H9 (cell line): Measurements from ENCODE around the gene TMEM123. TPM values are rescaled to one million over a fixed set of nuclear protein-coding genes. Genes with fewer than 3 reads are reported as not detected.

Experiments
- DNase-seq: peaks from one replicate; pipeline ENCODE4 v3.0.0-alpha.2; 2017
- H2AFZ ChIP-seq: one replicate; pipeline ENCODE4 v1.6.1; 2013; ENCODE audit warnings: mild to moderate bottlenecking, low read length, control low read depth, moderate library complexity
- H2AK5ac ChIP-seq: 2 replicates; pipeline ENCODE4 v1.6.1; 2013; ENCODE audit warnings: low read length, control low read depth, mixed read lengths; ENCODE audit not compliant: insufficient read length
- H2BK120ac ChIP-seq: one replicate; pipeline ENCODE4 v1.6.1; 2013; ENCODE audit warnings: low read depth, mild to moderate bottlenecking, low read length, control low read depth, inconsistent platforms; ENCODE audit not compliant: poor library complexity, severe bottlenecking
- H2BK12ac ChIP-seq: 2 replicates; pipeline ENCODE4 v1.6.1; 2013; ENCODE audit warnings: low read length, control low read depth, mixed read lengths, low read depth; ENCODE audit not compliant: insufficient read length
- H2BK15ac ChIP-seq: 2 replicates; pipeline ENCODE4 v1.6.1; 2013; ENCODE audit warnings: low read depth, low read length, control low read depth
- H2BK20ac ChIP-seq: one replicate; pipeline ENCODE4 v1.6.1; 2013; ENCODE audit warnings: low read depth, mild to moderate bottlenecking, low read length, control low read depth, inconsistent platforms; ENCODE audit not compliant: poor library complexity, severe bottlenecking
- H2BK5ac ChIP-seq: 2 replicates; pipeline ENCODE4 v1.6.1; 2013; ENCODE audit warnings: low read length, control low read depth, mixed read lengths; ENCODE audit not compliant: insufficient read length
- H3K14ac ChIP-seq: 2 replicates; pipeline ENCODE4 v1.6.1; 2013; ENCODE audit warnings: low read length, control low read depth; ENCODE audit not compliant: insufficient read depth
- H3K18ac ChIP-seq: 2 replicates; pipeline ENCODE4 v1.6.1; 2013; ENCODE audit warnings: low read depth, mild to moderate bottlenecking, mixed read lengths, low read length, control low read depth; ENCODE audit not compliant: insufficient read length
- H3K23ac ChIP-seq: 2 replicates; pipeline ENCODE4 v1.6.1; 2013; ENCODE audit warnings: low read length, control low read depth, mixed read lengths, low read depth; ENCODE audit not compliant: insufficient read length
- H3K23me2 ChIP-seq: 2 replicates; pipeline ENCODE4 v1.6.1; 2013; ENCODE audit warnings: low read depth, mild to moderate bottlenecking, mixed read lengths, low read length, control low read depth; ENCODE audit not compliant: insufficient read length, poor library complexity, severe bottlenecking
- H3K27ac ChIP-seq: 2 replicates; pipeline ENCODE4 v1.5.1; 2013; ENCODE audit warnings: low read length, control low read depth, mixed read lengths, low read depth; ENCODE audit not compliant: insufficient read length
- H3K27me3 ChIP-seq: 2 replicates; pipeline ENCODE4 v1.6.1; 2013; ENCODE audit warnings: low read length, control low read depth, inconsistent platforms; ENCODE audit not compliant: insufficient read depth
- H3K4ac ChIP-seq: 2 replicates; pipeline ENCODE4 v1.6.1; 2013; ENCODE audit warnings: low read depth, mild to moderate bottlenecking, control low read depth, inconsistent platforms, low read length, moderate library complexity
- H3K4me1 ChIP-seq: 2 replicates; pipeline ENCODE4 v1.6.1; 2013; ENCODE audit warnings: low read length, control low read depth, inconsistent platforms; ENCODE audit not compliant: insufficient read depth
- H3K4me2 ChIP-seq: 2 replicates; pipeline ENCODE4 v1.6.1; 2013; ENCODE audit warnings: low read length, control low read depth, mixed read lengths; ENCODE audit not compliant: insufficient read length, insufficient read depth
- H3K56ac ChIP-seq: 2 replicates; pipeline ENCODE4 v1.6.1; 2013; ENCODE audit warnings: low read depth, mild to moderate bottlenecking, mixed read lengths, low read length, control low read depth; ENCODE audit not compliant: insufficient read length
- H3K79me1 ChIP-seq: 2 replicates; pipeline ENCODE4 v1.6.1; 2013; ENCODE audit warnings: low read depth, mild to moderate bottlenecking, moderate library complexity, low read length, control low read depth, inconsistent platforms; ENCODE audit not compliant: insufficient read depth, poor library complexity, severe bottlenecking
- H3K79me2 ChIP-seq: 2 replicates; pipeline ENCODE4 v1.6.1; 2013; ENCODE audit warnings: low read length, control low read depth, inconsistent platforms; ENCODE audit not compliant: insufficient read depth
- H3K9ac ChIP-seq: 2 replicates; pipeline ENCODE4 v1.6.1; 2013; ENCODE audit warnings: low read length, control low read depth, mixed read lengths; ENCODE audit not compliant: insufficient read length; ENCODE audit errors: extremely low read depth
- H3K9me3 ChIP-seq: one replicate; pipeline ENCODE4 v1.6.1; 2013; ENCODE audit warnings: low read depth, low read length, inconsistent platforms; ENCODE audit not compliant: control insufficient read depth
- H3T11ph ChIP-seq: one replicate; pipeline ENCODE4 v1.6.1; 2013; ENCODE audit warnings: mild to moderate bottlenecking, low read length, control low read depth, inconsistent platforms
- H4K20me1 ChIP-seq: one replicate; pipeline ENCODE4 v1.6.1; 2013; ENCODE audit not compliant: control insufficient read depth, insufficient read length, insufficient read depth
- H4K5ac ChIP-seq: 2 replicates; pipeline ENCODE4 v1.6.1; 2013; ENCODE audit warnings: low read depth, mild to moderate bottlenecking, mixed read lengths, low read length, control low read depth; ENCODE audit not compliant: insufficient read length
- H4K8ac ChIP-seq: replicated peaks from 2 replicates; pipeline ENCODE4 v1.6.1; 2013; ENCODE audit warnings: low read length, control low read depth, mixed read lengths, low read depth; ENCODE audit not compliant: insufficient read length
- H4K91ac ChIP-seq: 2 replicates; pipeline ENCODE4 v1.6.1; 2013; ENCODE audit warnings: low read depth, mild to moderate bottlenecking, moderate library complexity, mixed read lengths, low read length, control low read depth; ENCODE audit not compliant: insufficient read length
- H3K27ac Mint-ChIP-seq, 3 experiments: 2 replicates in 2 of 3; 3 replicates in 1 of 3; pipeline ENCODE4 v1.8.0; 2020 to 2021; ENCODE audit warnings: mixed read lengths in 3 of 3, mild to moderate bottlenecking in 1 of 3, moderate library complexity in 1 of 3
- H3K27me3 Mint-ChIP-seq: 2 replicates; pipeline ENCODE4 v1.8.0; 2021; ENCODE audit warnings: low read depth, mild to moderate bottlenecking, moderate library complexity, mixed read lengths
- H3K36me3 Mint-ChIP-seq, 3 experiments: 2 replicates in 2 of 3; 3 replicates in 1 of 3; pipeline ENCODE4 v1.8.0; 2020 to 2021; ENCODE audit warnings: low read depth in 3 of 3, mixed read lengths in 3 of 3; ENCODE audit not compliant: insufficient read depth in 1 of 3
- H3K4me1 Mint-ChIP-seq, 2 experiments: 2 replicates each; pipeline ENCODE4 v1.8.0; 2020; ENCODE audit warnings: mixed read lengths in 2 of 2
- H3K4me3 Mint-ChIP-seq, 2 experiments: 2 replicates in 1 of 2; 3 replicates in 1 of 2; pipeline ENCODE4 v1.8.0; 2020 to 2021; ENCODE audit warnings: mild to moderate bottlenecking in 2 of 2, mixed read lengths in 2 of 2, moderate library complexity in 1 of 2
- H3K9me3 Mint-ChIP-seq, 2 experiments: 2 replicates in 1 of 2; 3 replicates in 1 of 2; pipeline ENCODE4 v1.8.0; 2020; ENCODE audit warnings: mild to moderate bottlenecking in 2 of 2, mixed read lengths in 2 of 2, moderate library complexity in 1 of 2
- WGBS: extraction: QIAGEN DNeasy Blood & Tissue Kit; methylation state at CpG from one replicate; pipeline ENCODE4 v1.1.7; 2013; ENCODE audit warnings: missing lambda C conversion rate, low lambda C conversion rate, mixed read lengths; ENCODE audit not compliant: insufficient read length; ENCODE audit errors: extremely low coverage; 5-methylcytosine and 5-hydroxymethylcytosine counted together
- total RNA-seq: library from RNA; stranded (reverse); gene quantifications from 2 replicates; pipeline ENCODE4 v1.2.1, GENCODE V29; 2021
- TF ChIP-seq, protein P1 (sequence below): fragments of 200-600 bp; sonication (generic); conservative IDR thresholded peaks from 3 replicates; pipeline ENCODE4 v1.8.0; 2021; ENCODE audit warnings: antibody characterized with exemption, mild to moderate bottlenecking

TMEM123 gene
- total RNA-seq, 1 experiment from 2014 or later: 76.7 TPM

DNA sequence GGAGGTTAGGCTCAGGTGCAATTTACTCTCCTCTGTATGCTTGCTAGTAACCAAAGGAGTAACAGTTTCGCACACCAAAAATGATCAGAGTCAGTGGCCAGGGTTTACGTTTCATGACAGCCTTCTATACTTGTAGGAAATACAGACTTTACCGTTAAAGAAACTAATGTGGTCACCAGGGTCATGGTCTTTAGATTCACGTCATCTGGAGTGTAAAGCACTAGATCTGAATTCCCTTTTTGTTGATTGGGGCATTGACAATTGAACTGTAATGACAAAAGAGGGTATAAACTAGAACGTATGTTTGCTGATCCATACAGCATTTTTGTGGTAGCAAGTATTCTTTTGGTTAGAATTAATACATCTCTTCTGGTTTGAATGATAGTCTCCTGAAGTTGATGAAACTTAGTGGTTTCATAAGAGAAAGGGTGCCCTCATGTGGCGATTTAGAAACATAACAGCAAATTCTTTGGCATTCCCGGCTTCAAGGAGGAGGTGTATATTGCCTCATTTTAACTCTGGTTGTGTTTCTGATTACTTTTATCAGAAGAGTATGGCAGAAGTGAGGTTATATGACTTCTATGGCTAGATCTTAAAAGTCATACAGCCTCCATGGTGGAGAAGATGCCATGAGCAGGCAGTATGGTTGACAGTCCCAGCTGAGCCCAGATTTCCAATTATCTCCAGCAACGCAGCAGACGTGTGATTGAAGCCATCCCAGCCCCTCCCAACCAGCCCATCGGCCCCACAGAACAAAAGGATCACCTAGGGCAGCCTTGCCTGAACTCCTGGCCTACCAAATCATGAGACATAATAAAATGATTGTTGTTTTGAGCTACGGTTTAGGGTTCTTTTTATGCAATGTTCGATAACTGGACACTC is 42.8 kb upstream of the TMEM123 start:
- Histone ChIP-seq H2BK15ac (no peak overlapping the region), H3K27me3 (no peaks in the 10 kb centered on the region), H4K5ac (no peak overlapping the region), H2AFZ (peak overlapping the region; percentile 94), H2BK12ac (no peak overlapping the region), H3K79me1 (no peaks in the 10 kb centered on the region), H3K9me3 (no peaks in the 10 kb centered on the region), H3K18ac (no peak overlapping the region), H2BK20ac (peak overlapping the region; percentile 49), H3K4me2 (peak overlapping the region; percentile 66), H3K4me1 (no peaks in the 10 kb centered on the region), H3K23ac (no peak overlapping the region), H4K8ac (no peak overlapping the region), H3K23me2 (no peaks in the 10 kb centered on the region), H3K27ac (no peak overlapping the region), H4K20me1 (no peaks in the 10 kb centered on the region), H2BK120ac (no peak overlapping the region), H2AK5ac (no peak overlapping the region), H3K79me2 (no peaks in the 10 kb centered on the region), H3K4ac (no peak overlapping the region), H2BK5ac (no peak overlapping the region), H4K91ac (no peak overlapping the region), H3T11ph (no peak overlapping the region), H3K14ac (no peak overlapping the region; the same call in 1 of the 2 replicates), H3K9ac (no peak overlapping the region), H3K56ac (no peak overlapping the region)
- Mint-ChIP-seq H3K4me3 (peak overlapping the region in 1 of 2 experiments; percentile 25; a peak in 1 of 5 replicates), H3K4me1 (peaks cover 6% of the 10 kb centered on the region in 2 experiments), H3K27me3 (no peaks in the 10 kb centered on the region), H3K36me3 (no peaks in the 10 kb centered on the region), H3K27ac (no peak overlapping the region), H3K9me3 (no peaks in the 10 kb centered on the region)
- TF ChIP-seq, protein P1, sequence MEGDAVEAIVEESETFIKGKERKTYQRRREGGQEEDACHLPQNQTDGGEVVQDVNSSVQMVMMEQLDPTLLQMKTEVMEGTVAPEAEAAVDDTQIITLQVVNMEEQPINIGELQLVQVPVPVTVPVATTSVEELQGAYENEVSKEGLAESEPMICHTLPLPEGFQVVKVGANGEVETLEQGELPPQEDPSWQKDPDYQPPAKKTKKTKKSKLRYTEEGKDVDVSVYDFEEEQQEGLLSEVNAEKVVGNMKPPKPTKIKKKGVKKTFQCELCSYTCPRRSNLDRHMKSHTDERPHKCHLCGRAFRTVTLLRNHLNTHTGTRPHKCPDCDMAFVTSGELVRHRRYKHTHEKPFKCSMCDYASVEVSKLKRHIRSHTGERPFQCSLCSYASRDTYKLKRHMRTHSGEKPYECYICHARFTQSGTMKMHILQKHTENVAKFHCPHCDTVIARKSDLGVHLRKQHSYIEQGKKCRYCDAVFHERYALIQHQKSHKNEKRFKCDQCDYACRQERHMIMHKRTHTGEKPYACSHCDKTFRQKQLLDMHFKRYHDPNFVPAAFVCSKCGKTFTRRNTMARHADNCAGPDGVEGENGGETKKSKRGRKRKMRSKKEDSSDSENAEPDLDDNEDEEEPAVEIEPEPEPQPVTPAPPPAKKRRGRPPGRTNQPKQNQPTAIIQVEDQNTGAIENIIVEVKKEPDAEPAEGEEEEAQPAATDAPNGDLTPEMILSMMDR: peak; percentile 85
- peak; percentile 68 for DNase-seq
- no CpG with 5 or more reads among the region's 12 CpGs for WGBS
